Measurements from ENCODE around the gene XPR1.

DNA sequence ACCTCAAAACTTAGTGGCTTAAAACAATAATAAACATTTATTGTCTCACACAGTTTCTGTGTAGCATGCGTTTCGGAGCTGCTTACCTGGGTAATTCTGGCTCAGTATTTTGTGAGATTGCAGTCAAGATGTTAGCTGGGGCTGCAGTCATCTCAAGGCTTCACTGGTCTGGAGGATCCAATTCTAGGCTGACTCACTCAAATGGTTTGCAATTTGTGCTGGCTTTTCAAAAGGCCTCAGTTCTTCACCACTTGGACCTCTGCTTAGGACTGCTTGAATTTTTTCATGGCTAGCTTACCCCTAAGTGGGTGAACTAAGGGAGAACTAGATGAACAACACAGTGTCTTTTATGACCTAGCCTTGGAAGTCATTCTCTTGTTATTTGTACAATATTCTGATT, 21.0 kb downstream of the XPR1 start:
- TF ChIP-seq, protein P1, sequence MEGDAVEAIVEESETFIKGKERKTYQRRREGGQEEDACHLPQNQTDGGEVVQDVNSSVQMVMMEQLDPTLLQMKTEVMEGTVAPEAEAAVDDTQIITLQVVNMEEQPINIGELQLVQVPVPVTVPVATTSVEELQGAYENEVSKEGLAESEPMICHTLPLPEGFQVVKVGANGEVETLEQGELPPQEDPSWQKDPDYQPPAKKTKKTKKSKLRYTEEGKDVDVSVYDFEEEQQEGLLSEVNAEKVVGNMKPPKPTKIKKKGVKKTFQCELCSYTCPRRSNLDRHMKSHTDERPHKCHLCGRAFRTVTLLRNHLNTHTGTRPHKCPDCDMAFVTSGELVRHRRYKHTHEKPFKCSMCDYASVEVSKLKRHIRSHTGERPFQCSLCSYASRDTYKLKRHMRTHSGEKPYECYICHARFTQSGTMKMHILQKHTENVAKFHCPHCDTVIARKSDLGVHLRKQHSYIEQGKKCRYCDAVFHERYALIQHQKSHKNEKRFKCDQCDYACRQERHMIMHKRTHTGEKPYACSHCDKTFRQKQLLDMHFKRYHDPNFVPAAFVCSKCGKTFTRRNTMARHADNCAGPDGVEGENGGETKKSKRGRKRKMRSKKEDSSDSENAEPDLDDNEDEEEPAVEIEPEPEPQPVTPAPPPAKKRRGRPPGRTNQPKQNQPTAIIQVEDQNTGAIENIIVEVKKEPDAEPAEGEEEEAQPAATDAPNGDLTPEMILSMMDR (IDR thresholded peaks at IDR 0.05), result no peak
- TF ChIP-seq SIN3A (IDR thresholded peaks at IDR 0.05; ENCODE audit: borderline replicate concordance, insufficient read depth, low read depth, low read length), result no peak
